ENCODE measurements around the gene AQP6.

The AQP6 gene

GRCh38 chr12:49967777-49968250 lies 4.9 kb upstream of the AQP6 start:
- peak overlapping the region; percentile 58 for H3K9ac ChIP-seq (ENCODE audit: low read length)
- H2AFZ ChIP-seq (ENCODE audit: low read depth, low read length) = no peak overlapping the region
- H3K14ac ChIP-seq (ENCODE audit: low read length in 2 of 2) = no peak overlapping the region
- no peaks in the 10 kb centered on the region for H3K79me1 ChIP-seq (replicated peaks; ENCODE audit: low read length, poor library complexity, severe bottlenecking)
- H2AK5ac ChIP-seq (ENCODE audit: low read length, severe bottlenecking) = no peak overlapping the region
- peaks cover 69 to 75% of the 10 kb centered on the region in 2 experiments for H3K27me3 ChIP-seq (ENCODE audit: control insufficient read depth in 1 of 2, insufficient read depth in 1 of 2, low read length in 2 of 2)
- no peak for DNase-seq
- H3K4ac ChIP-seq (ENCODE audit: low read depth in 1 of 2, low read length in 2 of 2) = peak overlapping the region in 1 of 2 experiments; percentile 1
- no peaks in the 10 kb centered on the region for H3K36me3 ChIP-seq (ENCODE audit: control insufficient read depth in 1 of 2, insufficient read depth in 2 of 2, low read depth in 1 of 2, low read length in 2 of 2)
- no peak overlapping the region for H4K91ac ChIP-seq (ENCODE audit: low read length)
- H3K4me3 ChIP-seq (ENCODE audit: insufficient read depth in 1 of 2, low read depth in 1 of 2, low read length in 2 of 2) = peak overlapping the region in 1 of 2 experiments; percentile 76
- H2BK12ac ChIP-seq (ENCODE audit: low read length in 2 of 2) = no peak overlapping the region
- peak overlapping the region; percentile 52 for H3K4me2 ChIP-seq (ENCODE audit: low read length, poor library complexity, severe bottlenecking)
- H4K8ac ChIP-seq (ENCODE audit: low read length) = peak overlapping the region; percentile 4
- no peak overlapping the region for H2BK15ac ChIP-seq (ENCODE audit: low read depth, poor library complexity, severe bottlenecking)
- no peaks in the 10 kb centered on the region for H3K9me3 ChIP-seq (ENCODE audit: control insufficient read depth, low read length)
- no peak overlapping the region for H3K23ac ChIP-seq (ENCODE audit: low read length in 2 of 2)
- H3K4me1 ChIP-seq (ENCODE audit: control insufficient read depth, insufficient read depth, low read depth, low read length) = peaks cover 21% of the 10 kb centered on the region
- no peak overlapping the region for H2BK120ac ChIP-seq (ENCODE audit: low read depth, low read length)
- H3K27ac ChIP-seq (ENCODE audit: low read length, poor library complexity, severe bottlenecking) = no peak overlapping the region
- no peak overlapping the region for H2BK5ac ChIP-seq (ENCODE audit: low read depth, low read length, poor library complexity, severe bottlenecking)
- H3K18ac ChIP-seq (ENCODE audit: low read depth in 1 of 2, low read length in 2 of 2) = no peak overlapping the region
- 43% methylated on average over 13 of the region's 15 CpGs for WGBS

DNA sequence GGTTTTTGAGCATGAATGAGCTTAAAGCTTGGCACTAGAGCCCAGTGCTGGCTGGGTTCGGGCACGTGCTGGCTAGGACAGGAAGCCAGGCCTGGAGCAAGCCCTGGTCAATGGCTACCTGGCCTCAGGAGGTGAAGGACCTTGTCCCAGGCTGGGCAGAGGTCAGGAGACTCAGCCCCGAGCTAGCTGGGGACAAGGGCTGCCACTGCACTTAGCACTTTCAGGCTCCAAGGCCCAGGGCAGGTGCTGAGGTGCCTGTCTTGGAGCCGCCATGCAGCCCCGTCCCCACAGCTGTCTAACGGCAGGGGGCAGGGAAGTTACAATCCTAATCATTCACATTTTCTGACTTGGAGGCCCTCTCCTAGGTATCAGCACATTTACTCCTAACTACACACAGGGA lies 4.3 kb upstream of the AQP6 start:
- H3K9me3 ChIP-seq (ENCODE audit: control insufficient read depth, low read length) = no peaks in the 10 kb centered on the region
- no peak overlapping the region for H3K27ac ChIP-seq (ENCODE audit: low read length, poor library complexity, severe bottlenecking)
- no peaks in the 10 kb centered on the region for H3K36me3 ChIP-seq (ENCODE audit: control insufficient read depth in 1 of 2, insufficient read depth in 2 of 2, low read depth in 1 of 2, low read length in 2 of 2)
- H3K4me3 ChIP-seq (ENCODE audit: insufficient read depth in 1 of 2, low read depth in 1 of 2, low read length in 2 of 2) = no peak overlapping the region
- no peak overlapping the region for H2BK12ac ChIP-seq (ENCODE audit: low read length in 2 of 2)
- H3K79me1 ChIP-seq (replicated peaks; ENCODE audit: low read length, poor library complexity, severe bottlenecking) = no peaks in the 10 kb centered on the region
- DNase-seq = no peak
- no peak overlapping the region for H3K9ac ChIP-seq (ENCODE audit: low read length)
- no peak overlapping the region for H2AK5ac ChIP-seq (ENCODE audit: low read length, severe bottlenecking)
- H3K4ac ChIP-seq (ENCODE audit: low read depth in 1 of 2, low read length in 2 of 2) = no peak overlapping the region
- WGBS = 84% methylated on average over 6 of the region's 6 CpGs
- peaks cover 69 to 73% of the 10 kb centered on the region in 2 experiments for H3K27me3 ChIP-seq (ENCODE audit: control insufficient read depth in 1 of 2, insufficient read depth in 1 of 2, low read length in 2 of 2)
- H2AFZ ChIP-seq (ENCODE audit: low read depth, low read length) = no peak overlapping the region
- no peak overlapping the region for H3K14ac ChIP-seq (ENCODE audit: low read length in 2 of 2)
- H3K18ac ChIP-seq (ENCODE audit: low read depth in 1 of 2, low read length in 2 of 2) = no peak overlapping the region
- no peak overlapping the region for H2BK15ac ChIP-seq (ENCODE audit: low read depth, poor library complexity, severe bottlenecking)
- no peak overlapping the region for H2BK5ac ChIP-seq (ENCODE audit: low read depth, low read length, poor library complexity, severe bottlenecking)
- no peak overlapping the region for H4K8ac ChIP-seq (ENCODE audit: low read length)
- no peak overlapping the region for H2BK120ac ChIP-seq (ENCODE audit: low read depth, low read length)
- H3K23ac ChIP-seq (ENCODE audit: low read length in 2 of 2) = no peak overlapping the region
- no peak overlapping the region for H3K4me2 ChIP-seq (ENCODE audit: low read length, poor library complexity, severe bottlenecking)
- peaks cover 14% of the 10 kb centered on the region for H3K4me1 ChIP-seq (ENCODE audit: control insufficient read depth, insufficient read depth, low read depth, low read length)
- H4K91ac ChIP-seq (ENCODE audit: low read length) = no peak overlapping the region

GRCh38 chr12:49969027-49969426 lies 3.7 kb upstream of the AQP6 start:
- 90% methylated on average over 5 of the region's 5 CpGs for WGBS

GRCh38 chr12:49969651-49970429 lies 2.9 kb upstream of the AQP6 start:
- H3K18ac ChIP-seq (ENCODE audit: low read depth in 1 of 2, low read length in 2 of 2) = no peak overlapping the region
- H3K9me3 ChIP-seq (ENCODE audit: control insufficient read depth, low read length) = no peaks in the 10 kb centered on the region
- no peak overlapping the region for H2BK15ac ChIP-seq (ENCODE audit: low read depth, poor library complexity, severe bottlenecking)
- H3K27me3 ChIP-seq (ENCODE audit: control insufficient read depth in 1 of 2, insufficient read depth in 1 of 2, low read length in 2 of 2) = peaks cover 55 to 69% of the 10 kb centered on the region in 2 experiments
- no peak for DNase-seq
- no peaks in the 10 kb centered on the region for H3K79me1 ChIP-seq (replicated peaks; ENCODE audit: low read length, poor library complexity, severe bottlenecking)
- no peaks in the 10 kb centered on the region for H3K36me3 ChIP-seq (ENCODE audit: control insufficient read depth in 1 of 2, insufficient read depth in 2 of 2, low read depth in 1 of 2, low read length in 2 of 2)
- no peak overlapping the region for H3K14ac ChIP-seq (ENCODE audit: low read length in 2 of 2)
- H2AK5ac ChIP-seq (ENCODE audit: low read length, severe bottlenecking) = no peak overlapping the region
- no peak overlapping the region for H3K4me2 ChIP-seq (ENCODE audit: low read length, poor library complexity, severe bottlenecking)
- peaks cover 14% of the 10 kb centered on the region for H3K4me1 ChIP-seq (ENCODE audit: control insufficient read depth, insufficient read depth, low read depth, low read length)
- H3K27ac ChIP-seq (ENCODE audit: low read length, poor library complexity, severe bottlenecking) = no peak overlapping the region
- no peak overlapping the region for H4K91ac ChIP-seq (ENCODE audit: low read length)
- no peak overlapping the region for H2BK12ac ChIP-seq (ENCODE audit: low read length in 2 of 2)
- H3K9ac ChIP-seq (ENCODE audit: low read length) = no peak overlapping the region
- H3K4ac ChIP-seq (ENCODE audit: low read depth in 1 of 2, low read length in 2 of 2) = no peak overlapping the region
- 93% methylated on average over 12 of the region's 12 CpGs for WGBS
- H2AFZ ChIP-seq (ENCODE audit: low read depth, low read length) = no peak overlapping the region
- no peak overlapping the region for H3K23ac ChIP-seq (ENCODE audit: low read length in 2 of 2)
- no peak overlapping the region for H2BK5ac ChIP-seq (ENCODE audit: low read depth, low read length, poor library complexity, severe bottlenecking)
- H2BK120ac ChIP-seq (ENCODE audit: low read depth, low read length) = no peak overlapping the region
- H3K4me3 ChIP-seq (ENCODE audit: insufficient read depth in 1 of 2, low read depth in 1 of 2, low read length in 2 of 2) = no peak overlapping the region
- H4K8ac ChIP-seq (ENCODE audit: low read length) = no peak overlapping the region

More at GRCh38 chr12:49969027-49969426, 3.7 kb upstream of the AQP6 start:
- no peak overlapping the region for H4K91ac ChIP-seq (ENCODE audit: low read length)
- peaks cover 14% of the 10 kb centered on the region for H3K4me1 ChIP-seq (ENCODE audit: control insufficient read depth, insufficient read depth, low read depth, low read length)
- H3K9me3 ChIP-seq (ENCODE audit: control insufficient read depth, low read length) = no peaks in the 10 kb centered on the region
- H3K23ac ChIP-seq (ENCODE audit: low read length in 2 of 2) = no peak overlapping the region
- H3K36me3 ChIP-seq (ENCODE audit: control insufficient read depth in 1 of 2, insufficient read depth in 2 of 2, low read depth in 1 of 2, low read length in 2 of 2) = no peaks in the 10 kb centered on the region
- no peak overlapping the region for H2AK5ac ChIP-seq (ENCODE audit: low read length, severe bottlenecking)
- no peak for DNase-seq
- no peak overlapping the region for H3K27ac ChIP-seq (ENCODE audit: low read length, poor library complexity, severe bottlenecking)
- H4K8ac ChIP-seq (ENCODE audit: low read length) = no peak overlapping the region
- H3K27me3 ChIP-seq (ENCODE audit: control insufficient read depth in 1 of 2, insufficient read depth in 1 of 2, low read length in 2 of 2) = peaks cover 63 to 76% of the 10 kb centered on the region in 2 experiments
- no peak overlapping the region for H2BK15ac ChIP-seq (ENCODE audit: low read depth, poor library complexity, severe bottlenecking)
- no peak overlapping the region for H3K4me3 ChIP-seq (ENCODE audit: insufficient read depth in 1 of 2, low read depth in 1 of 2, low read length in 2 of 2)
- H2BK120ac ChIP-seq (ENCODE audit: low read depth, low read length) = no peak overlapping the region
- H3K4ac ChIP-seq (ENCODE audit: low read depth in 1 of 2, low read length in 2 of 2) = no peak overlapping the region
- no peak overlapping the region for H3K4me2 ChIP-seq (ENCODE audit: low read length, poor library complexity, severe bottlenecking)
- H3K18ac ChIP-seq (ENCODE audit: low read depth in 1 of 2, low read length in 2 of 2) = no peak overlapping the region
- no peak overlapping the region for H2AFZ ChIP-seq (ENCODE audit: low read depth, low read length)
- no peak overlapping the region for H2BK5ac ChIP-seq (ENCODE audit: low read depth, low read length, poor library complexity, severe bottlenecking)
- no peak overlapping the region for H2BK12ac ChIP-seq (ENCODE audit: low read length in 2 of 2)
- H3K79me1 ChIP-seq (replicated peaks; ENCODE audit: low read length, poor library complexity, severe bottlenecking) = no peaks in the 10 kb centered on the region
- no peak overlapping the region for H3K9ac ChIP-seq (ENCODE audit: low read length)
- no peak overlapping the region for H3K14ac ChIP-seq (ENCODE audit: low read length in 2 of 2)

Data from mesenchymal stem cell (in vitro differentiated cells and primary cell).